Coronary artery (tissue), 2 donors: ENCODE data around the gene EML6.

Experiments
- DNase-seq: peaks from one replicate; pipeline ENCODE4 v3.0.0-alpha.2; 2017; ENCODE audit warnings: low spot score
- H3K27ac ChIP-seq, 2 donors: fragments of 200-600 bp; sonication (generic); one replicate each; pipeline ENCODE4 v1.5.1; 2016 to 2019
- H3K4me3 ChIP-seq: fragments of 200-600 bp; sonication (generic); 2 replicates; pipeline ENCODE4 v1.5.1; 2016; ENCODE audit warnings: mild to moderate bottlenecking, moderate library complexity
- TF ChIP-seq, protein P1 (sequence below): fragments of 200-600 bp; sonication (generic); IDR thresholded peaks from one replicate; pipeline ENCODE4 v1.5.1; 2019; ENCODE audit warnings: antibody characterized with exemption

EML6 gene

DNA sequence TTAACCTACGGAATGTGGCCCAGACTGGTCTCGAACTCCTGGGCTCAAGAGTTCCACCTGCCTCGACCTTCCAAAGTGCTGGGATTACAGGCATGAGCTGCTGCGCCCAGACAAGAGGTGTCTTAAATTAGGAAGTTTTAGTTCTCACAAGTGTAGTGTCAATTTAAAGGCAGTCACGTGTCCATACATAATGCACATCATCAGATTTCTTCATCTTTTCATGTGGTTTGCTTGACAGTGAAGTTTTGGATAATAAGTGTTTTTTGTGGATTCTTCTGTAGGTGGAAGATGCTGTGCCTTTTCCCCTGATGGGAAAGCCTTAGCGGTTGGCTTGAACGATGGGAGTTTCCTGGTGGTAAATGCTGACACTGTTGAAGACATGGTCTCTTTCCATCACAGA is 179.3 kb downstream of the EML6 start:
- no peak for DNase-seq
- TF ChIP-seq, protein P1, sequence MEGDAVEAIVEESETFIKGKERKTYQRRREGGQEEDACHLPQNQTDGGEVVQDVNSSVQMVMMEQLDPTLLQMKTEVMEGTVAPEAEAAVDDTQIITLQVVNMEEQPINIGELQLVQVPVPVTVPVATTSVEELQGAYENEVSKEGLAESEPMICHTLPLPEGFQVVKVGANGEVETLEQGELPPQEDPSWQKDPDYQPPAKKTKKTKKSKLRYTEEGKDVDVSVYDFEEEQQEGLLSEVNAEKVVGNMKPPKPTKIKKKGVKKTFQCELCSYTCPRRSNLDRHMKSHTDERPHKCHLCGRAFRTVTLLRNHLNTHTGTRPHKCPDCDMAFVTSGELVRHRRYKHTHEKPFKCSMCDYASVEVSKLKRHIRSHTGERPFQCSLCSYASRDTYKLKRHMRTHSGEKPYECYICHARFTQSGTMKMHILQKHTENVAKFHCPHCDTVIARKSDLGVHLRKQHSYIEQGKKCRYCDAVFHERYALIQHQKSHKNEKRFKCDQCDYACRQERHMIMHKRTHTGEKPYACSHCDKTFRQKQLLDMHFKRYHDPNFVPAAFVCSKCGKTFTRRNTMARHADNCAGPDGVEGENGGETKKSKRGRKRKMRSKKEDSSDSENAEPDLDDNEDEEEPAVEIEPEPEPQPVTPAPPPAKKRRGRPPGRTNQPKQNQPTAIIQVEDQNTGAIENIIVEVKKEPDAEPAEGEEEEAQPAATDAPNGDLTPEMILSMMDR, result no peak
- Histone ChIP-seq H3K4me3 (no peak overlapping the region), H3K27ac (no peak overlapping the region)

DNA sequence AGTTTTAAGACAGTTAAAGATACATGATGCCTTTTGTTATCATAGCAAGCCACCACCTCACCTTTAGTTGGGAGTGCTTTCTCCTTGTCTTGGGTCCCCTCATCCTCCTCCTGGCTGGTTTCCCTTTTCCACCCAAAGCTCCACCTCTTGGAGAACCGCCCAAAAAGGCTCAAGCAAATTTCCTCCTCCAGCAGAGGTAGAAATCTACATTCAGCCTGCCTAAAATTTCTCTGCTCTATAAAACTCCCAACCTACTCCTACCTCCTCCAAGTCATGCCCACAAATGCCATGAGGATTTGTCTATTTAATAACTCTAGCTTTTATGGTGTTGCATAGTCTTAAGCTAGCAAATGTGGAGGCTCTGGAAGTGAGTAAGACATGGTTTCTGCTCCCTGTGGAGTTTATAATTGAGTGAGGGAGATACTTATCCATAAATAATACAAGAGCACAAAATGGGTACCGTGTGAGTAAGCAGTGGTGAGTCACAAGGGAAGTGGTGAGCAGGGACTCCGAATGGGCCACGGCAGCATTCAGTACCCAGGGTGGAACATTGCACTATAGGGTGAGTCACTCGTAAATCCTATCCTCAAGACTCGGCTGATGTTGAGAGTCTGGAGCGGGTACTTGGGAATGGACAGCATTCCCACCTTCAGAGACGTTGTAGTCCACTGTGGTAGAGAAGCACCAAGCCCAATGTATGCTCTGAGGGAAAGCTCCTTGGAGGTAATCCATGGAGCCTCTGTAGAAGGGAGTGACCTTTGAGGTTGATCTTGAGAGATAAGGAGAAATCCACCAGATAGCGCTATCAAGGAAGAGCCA is 180.5 kb downstream of the EML6 start:
- DNase-seq, result no peak

DNA sequence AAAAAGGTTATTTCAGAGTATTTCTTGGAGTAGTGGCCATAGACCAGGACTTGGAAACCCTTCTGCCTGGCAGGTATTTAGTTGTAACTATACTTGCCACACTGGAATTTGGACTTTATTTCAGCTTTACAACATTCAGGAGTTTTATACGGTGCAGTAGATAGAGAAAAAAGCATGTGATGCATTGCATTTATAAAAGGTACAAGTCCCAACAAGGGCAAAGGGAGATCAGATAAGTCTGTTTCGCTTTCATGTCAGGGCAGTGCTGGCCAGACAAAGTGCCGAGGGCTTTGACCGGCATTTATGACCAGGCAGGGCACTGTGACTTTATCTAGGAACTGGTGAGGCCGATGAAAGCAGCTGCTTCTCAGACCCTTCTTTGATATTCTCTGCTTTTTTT is 181.4 kb downstream of the EML6 start:
- H3K4me3 ChIP-seq, result no peak overlapping the region
- H3K27ac ChIP-seq, result no peak overlapping the region
- TF ChIP-seq, protein P1, result no peak
- no peak for DNase-seq

More for the DNA sequence above, 180.5 kb downstream of the EML6 start:
- TF ChIP-seq, protein P1, result no peak
- Histone ChIP-seq H3K4me3 (no peak overlapping the region), H3K27ac (no peak overlapping the region)

DNA sequence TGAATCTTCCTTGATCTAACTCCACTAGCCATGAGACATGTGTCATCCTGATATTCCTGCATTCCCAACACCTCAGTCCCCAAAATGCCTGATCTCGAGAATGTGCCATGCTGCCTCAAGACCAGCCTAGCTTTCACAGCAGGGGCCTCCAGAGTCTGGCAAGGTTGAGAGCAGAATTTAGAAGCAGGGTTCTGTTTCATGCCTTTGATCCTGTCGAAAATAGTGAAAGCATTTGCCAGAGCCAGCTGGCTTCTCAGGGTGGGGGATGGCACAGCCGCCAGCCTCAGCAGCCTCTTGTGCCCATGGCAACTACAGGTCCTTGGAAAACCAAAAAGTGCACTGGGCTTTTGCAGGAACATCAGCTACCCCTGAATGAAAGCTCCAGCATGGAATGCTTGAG is 183.3 kb downstream of the EML6 start:
- Histone ChIP-seq H3K27ac (no peak overlapping the region), H3K4me3 (no peak overlapping the region)
- TF ChIP-seq, protein P1, result no peak
- DNase-seq, result no peak

DNA sequence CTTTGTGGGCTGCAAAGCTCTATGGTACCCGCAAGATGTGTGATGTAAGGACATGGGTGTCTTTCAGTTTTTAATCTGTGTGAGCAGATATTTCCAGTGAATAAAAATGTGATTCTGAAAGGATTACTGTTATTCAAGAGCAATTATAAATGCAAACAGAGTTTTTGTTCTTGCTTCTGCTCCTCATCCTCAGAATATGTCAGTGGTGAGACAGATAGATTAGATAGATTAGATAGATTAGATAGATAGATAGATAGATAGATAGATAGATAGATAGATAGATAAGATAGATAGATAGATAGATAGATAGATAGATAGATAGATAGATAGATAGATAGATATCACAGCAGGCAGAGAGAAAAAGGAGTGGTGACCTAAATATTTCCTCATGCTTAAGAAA is 184.2 kb downstream of the EML6 start:
- H3K27ac ChIP-seq, result no peak overlapping the region

DNA sequence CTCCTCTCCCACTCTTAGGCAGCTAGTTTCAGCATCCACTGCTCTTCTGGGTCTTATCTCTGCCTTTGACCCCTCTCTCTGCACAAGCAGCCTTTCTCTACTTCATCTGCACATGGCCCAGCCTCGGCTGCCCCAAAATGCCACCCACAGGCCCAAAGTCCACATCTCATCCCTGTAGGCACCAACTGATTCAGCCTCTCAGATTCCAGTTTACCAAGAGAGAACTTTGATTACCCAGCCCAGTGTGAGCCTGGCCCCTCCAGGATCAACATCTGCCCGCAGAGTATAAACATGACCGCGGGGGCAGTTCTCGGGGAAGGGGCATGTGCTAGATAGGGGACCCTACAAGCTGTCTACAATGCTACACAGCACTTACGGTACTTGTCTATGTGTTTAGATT is 185.1 kb downstream of the EML6 start:
- no peak for DNase-seq
- Histone ChIP-seq H3K27ac (no peak overlapping the region), H3K4me3 (no peak overlapping the region)
- TF ChIP-seq, protein P1, result no peak

More for the DNA sequence above, 184.2 kb downstream of the EML6 start:
- DNase-seq, result no peak
- no peak overlapping the region for H3K4me3 ChIP-seq
- TF ChIP-seq, protein P1, result no peak

DNA sequence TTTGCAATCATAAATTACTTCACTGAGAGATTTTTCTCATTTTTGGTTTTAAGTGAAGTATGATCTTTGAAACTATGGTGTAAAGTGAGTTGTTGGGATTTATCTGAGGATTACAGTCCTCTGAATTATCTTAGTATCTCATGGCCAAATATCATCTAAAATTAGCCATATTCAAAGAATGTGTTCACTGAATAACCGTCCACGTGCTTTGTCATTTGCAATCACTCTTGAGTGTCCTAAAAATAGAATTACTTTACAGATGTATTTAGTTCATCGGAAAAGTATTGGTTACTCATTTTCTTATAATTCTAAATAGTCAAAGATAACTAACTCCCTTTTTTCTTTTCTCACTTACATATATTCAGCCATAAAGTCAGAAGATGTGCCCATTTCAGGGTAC is 185.5 kb downstream of the EML6 start:
- DNase-seq, result no peak
- Histone ChIP-seq H3K4me3 (no peak overlapping the region), H3K27ac (no peak overlapping the region)
- TF ChIP-seq, protein P1, result no peak
